WERI-Rb-1 (cell line): ENCODE measurements around the gene RTP1.
A peak's percentile ranks its signal among the peaks of the same experiment; 100 is the strongest.
"Not testable (repeated sequence)": the region's sequence is repeated elsewhere in the genome, so short reads cannot be mapped to it uniquely, and the experiment has no call there.

Source experiments
- DNase-seq: peaks from one replicate; pipeline ENCODE4 v3.0.0-alpha.2; 2020
- H3K27ac ChIP-seq: fragments of 250-450 bp; sonication (Bioruptor Pico); 2 replicates; pipeline ENCODE4 v1.5.1; 2020; ENCODE audit warnings: mild to moderate bottlenecking, moderate library complexity
- H3K27me3 ChIP-seq: fragments of 250-450 bp; sonication (Bioruptor Pico); 2 replicates; pipeline ENCODE4 v1.5.1; 2021; ENCODE audit warnings: mild to moderate bottlenecking, low read depth, moderate library complexity; ENCODE audit not compliant: insufficient read depth, severe bottlenecking
- H3K36me3 ChIP-seq: fragments of 250-450 bp; sonication (Bioruptor Pico); 2 replicates; pipeline ENCODE4 v1.5.1; 2020; ENCODE audit warnings: mild to moderate bottlenecking, moderate library complexity
- H3K4me3 ChIP-seq: 2 replicates; pipeline ENCODE4 v1.5.1; 2011; ENCODE audit warnings: low read depth, mild to moderate bottlenecking, control low read depth, low read length
- H3K9me3 ChIP-seq: fragments of 250-450 bp; sonication (Bioruptor Pico); 2 replicates; pipeline ENCODE4 v1.5.1; 2021; ENCODE audit warnings: mild to moderate bottlenecking, moderate library complexity; ENCODE audit not compliant: severe bottlenecking
- TF ChIP-seq, protein P1 (sequence below): IDR thresholded peaks from 2 replicates; pipeline ENCODE4 v1.5.1; 2011; ENCODE audit warnings: low read depth, mild to moderate bottlenecking, control low read depth, inconsistent platforms, low read length

RTP1 gene

DNA sequence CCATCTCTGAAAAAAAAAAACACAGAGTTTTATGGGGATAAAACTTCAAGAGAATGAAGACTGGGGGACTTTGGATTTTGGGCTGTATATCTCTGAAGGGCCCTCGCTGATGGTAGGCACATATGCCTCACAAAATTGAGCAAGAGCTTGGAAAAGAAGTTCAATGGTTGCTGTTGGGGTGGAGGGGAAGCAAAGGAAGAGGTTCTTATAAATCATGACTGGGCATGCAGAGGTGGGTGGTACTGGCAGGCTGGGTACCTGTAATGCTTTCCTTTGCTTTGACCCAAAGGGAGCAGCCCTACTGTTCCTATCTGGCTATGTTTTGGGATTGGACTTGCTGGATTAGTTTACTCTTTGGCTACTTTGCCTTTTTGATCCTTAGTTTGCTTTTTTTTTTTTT, 6.0 kb upstream of the RTP1 start:
- H3K36me3 ChIP-seq = no peaks in the 10 kb centered on the region
- no peaks in the 10 kb centered on the region for H3K27me3 ChIP-seq
- H3K4me3 ChIP-seq = no peak overlapping the region
- no peak for DNase-seq
- H3K9me3 ChIP-seq = no peaks in the 10 kb centered on the region
- TF ChIP-seq, protein P1, sequence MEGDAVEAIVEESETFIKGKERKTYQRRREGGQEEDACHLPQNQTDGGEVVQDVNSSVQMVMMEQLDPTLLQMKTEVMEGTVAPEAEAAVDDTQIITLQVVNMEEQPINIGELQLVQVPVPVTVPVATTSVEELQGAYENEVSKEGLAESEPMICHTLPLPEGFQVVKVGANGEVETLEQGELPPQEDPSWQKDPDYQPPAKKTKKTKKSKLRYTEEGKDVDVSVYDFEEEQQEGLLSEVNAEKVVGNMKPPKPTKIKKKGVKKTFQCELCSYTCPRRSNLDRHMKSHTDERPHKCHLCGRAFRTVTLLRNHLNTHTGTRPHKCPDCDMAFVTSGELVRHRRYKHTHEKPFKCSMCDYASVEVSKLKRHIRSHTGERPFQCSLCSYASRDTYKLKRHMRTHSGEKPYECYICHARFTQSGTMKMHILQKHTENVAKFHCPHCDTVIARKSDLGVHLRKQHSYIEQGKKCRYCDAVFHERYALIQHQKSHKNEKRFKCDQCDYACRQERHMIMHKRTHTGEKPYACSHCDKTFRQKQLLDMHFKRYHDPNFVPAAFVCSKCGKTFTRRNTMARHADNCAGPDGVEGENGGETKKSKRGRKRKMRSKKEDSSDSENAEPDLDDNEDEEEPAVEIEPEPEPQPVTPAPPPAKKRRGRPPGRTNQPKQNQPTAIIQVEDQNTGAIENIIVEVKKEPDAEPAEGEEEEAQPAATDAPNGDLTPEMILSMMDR = no peak
- H3K27ac ChIP-seq = no peak overlapping the region

DNA sequence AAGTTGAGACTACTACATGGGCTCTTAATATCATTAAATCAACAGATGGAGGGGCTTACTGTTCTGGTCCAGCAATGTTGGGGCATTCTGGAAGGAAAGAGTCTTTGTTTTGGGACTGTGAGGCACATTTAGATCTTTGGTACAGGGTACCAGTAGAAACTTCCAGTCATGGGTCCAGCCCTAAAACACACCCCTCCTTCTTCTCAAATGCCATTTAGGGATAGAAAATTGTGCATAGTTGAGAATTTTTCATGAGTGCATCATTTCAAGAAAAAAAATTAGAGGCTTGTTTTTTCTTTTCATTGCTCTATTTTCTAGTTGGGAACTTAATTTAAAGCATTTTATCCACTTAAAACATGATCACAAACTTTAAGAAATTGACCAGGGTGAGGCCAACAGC, 4.1 kb upstream of the RTP1 start:
- Histone ChIP-seq H3K27me3 (no peaks in the 10 kb centered on the region), H3K9me3 (no peaks in the 10 kb centered on the region), H3K27ac (no peak overlapping the region), H3K36me3 (no peaks in the 10 kb centered on the region), H3K4me3 (no peak overlapping the region)
- TF ChIP-seq, protein P1 = no peak
- DNase-seq = no peak

DNA sequence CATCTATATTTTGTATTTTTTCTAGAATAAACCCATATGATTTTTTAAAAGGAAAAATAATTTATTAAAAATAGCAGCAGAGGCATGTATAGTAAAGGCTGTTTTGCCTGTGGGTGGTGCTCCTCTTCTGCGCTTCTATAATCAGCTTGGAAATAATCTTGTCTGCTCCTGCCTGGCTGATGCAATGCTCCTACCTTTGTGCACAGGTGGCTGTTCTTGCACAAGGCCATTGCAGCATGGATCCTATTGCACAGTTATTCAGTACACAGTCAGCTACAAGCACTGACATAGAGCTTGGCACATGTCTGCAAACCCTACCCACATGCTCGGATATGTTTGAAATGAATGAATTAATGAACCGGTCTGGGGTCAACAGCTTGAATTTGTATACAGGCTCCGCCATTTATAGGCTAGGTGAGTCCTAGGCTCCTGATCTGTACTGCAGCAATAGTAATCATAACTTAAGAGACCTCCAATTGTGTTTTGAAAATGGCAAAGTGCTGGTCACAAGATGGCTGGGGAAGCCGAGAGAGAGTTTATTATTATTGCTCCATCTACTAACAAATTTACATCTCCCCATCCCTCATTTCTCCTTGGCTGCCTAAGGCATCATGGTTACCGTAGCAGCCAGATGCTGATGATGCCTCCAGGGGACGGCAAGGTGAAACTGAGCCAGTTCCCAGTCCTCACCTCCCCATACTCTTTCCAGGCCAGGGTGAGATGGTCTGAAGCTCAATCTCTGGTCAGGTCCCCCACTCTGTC, 532 bp upstream of the RTP1 start:
- no peaks in the 10 kb centered on the region for H3K27me3 ChIP-seq
- DNase-seq = no peak
- H3K36me3 ChIP-seq = no peaks in the 10 kb centered on the region
- H3K4me3 ChIP-seq = no peak overlapping the region
- no peaks in the 10 kb centered on the region for H3K9me3 ChIP-seq
- H3K27ac ChIP-seq = no peak overlapping the region
- TF ChIP-seq, protein P1 = 0 out of 2 replicates have a peak, but pooled peaks have one; percentile 6

DNA sequence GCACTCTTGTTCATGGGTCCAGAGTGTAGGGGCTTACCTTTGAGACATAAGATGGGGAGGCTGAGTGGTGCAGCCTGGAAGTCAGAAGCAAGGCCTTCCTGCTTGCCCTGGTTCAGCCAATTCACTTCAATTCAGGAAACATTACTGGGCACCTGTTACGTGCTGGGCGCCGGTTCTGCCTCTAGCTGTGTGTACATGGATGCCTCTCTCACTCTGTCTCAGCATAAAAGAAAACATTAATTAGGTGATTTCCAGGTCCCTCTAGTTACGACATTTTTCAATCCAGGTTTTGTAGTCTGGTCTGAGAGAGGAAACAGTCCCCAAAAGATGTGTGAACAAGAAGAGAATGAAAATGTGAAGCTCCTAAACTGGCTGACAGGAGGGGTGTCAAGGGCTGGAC, 1.2 kb downstream of the RTP1 start:
- no peaks in the 10 kb centered on the region for H3K36me3 ChIP-seq

DNA sequence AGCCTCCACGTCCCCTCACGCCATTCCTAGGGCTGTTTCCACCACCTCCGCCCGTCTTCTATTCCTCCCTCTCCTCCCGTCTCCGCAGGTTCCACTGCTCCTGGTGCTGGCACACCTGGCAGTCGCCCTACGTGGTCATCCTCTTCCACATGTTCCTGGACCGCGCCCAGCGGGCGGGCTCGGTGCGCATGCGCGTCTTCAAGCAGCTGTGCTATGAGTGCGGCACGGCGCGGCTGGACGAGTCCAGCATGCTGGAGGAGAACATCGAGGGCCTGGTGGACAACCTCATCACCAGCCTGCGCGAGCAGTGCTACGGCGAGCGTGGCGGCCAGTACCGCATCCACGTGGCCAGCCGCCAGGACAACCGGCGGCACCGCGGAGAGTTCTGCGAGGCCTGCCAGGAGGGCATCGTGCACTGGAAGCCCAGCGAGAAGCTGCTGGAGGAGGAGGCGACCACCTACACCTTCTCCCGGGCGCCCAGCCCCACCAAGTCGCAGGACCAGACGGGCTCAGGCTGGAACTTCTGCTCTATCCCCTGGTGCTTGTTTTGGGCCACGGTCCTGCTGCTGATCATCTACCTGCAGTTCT, 2.3 kb downstream of the RTP1 start:
- not testable (repeated sequence) for H3K27ac ChIP-seq, H3K4me3 ChIP-seq, H3K27me3 ChIP-seq, DNase-seq, H3K36me3 ChIP-seq, H3K9me3 ChIP-seq

More for the DNA sequence above, 1.2 kb downstream of the RTP1 start:
- DNase-seq = no peak
- no peak overlapping the region for H3K27ac ChIP-seq
- H3K27me3 ChIP-seq = no peaks in the 10 kb centered on the region
- TF ChIP-seq, protein P1 = no peak
- no peaks in the 10 kb centered on the region for H3K9me3 ChIP-seq
- H3K4me3 ChIP-seq = no peak overlapping the region

DNA sequence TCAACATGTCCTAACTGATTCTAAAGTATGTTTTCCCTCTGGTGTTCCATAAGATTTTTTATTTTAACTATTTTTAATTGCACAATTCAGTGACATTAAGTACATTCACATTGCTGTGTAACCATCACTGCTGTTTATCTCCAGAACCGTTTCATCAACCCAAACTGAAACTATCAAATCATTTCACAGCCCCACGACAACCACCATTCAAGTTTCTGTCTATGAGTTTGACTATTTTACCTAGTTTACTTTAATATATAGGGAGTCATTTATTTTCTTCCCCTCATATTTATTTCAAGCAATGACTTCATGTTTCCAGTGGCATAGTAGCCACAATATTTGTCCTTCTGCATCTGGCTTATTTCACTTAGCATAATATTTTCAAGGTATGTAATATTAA, 8.4 kb downstream of the RTP1 start:
- Histone ChIP-seq H3K9me3 (peaks cover 5% of the 10 kb centered on the region), H3K4me3 (no peak overlapping the region), H3K27me3 (peaks cover 3% of the 10 kb centered on the region), H3K36me3 (no peaks in the 10 kb centered on the region), H3K27ac (no peak overlapping the region)
- no peak for DNase-seq
- TF ChIP-seq, protein P1 = no peak
